IMR-90 (cell line): ENCODE data around the gene BICD2. TPM values are rescaled to one million over a fixed set of nuclear protein-coding genes. Genes with fewer than 3 reads are reported as not detected.

ENCODE experiments used
- ATAC-seq: fragments of 200-7000 bp; cut with Tn5 transposase; 2 replicates; pipeline ENCODE4 v1.9.1; 2020; ENCODE audit warnings: low read depth, mild to moderate bottlenecking, moderate library complexity
- BruUV-seq: library from RNA; stranded (reverse); fragments of 400-500 nt; replicated peaks from 2 replicates; lab custom pipeline; 2021; lab: Mats Ljungman, UMichigan
- CTCF ChIA-PET: fragments of 300-600 bp; formaldehyde crosslinking; extraction: SDS; loops from one replicate; lab custom pipeline; 2021; ENCODE audit warnings: antibody characterized with exemption; lab: Yijun Ruan, JAX
- POLR2A ChIA-PET: fragments of 300-600 bp; sonication (Branson Sonifier 250); formaldehyde crosslinking; loops from one replicate; lab custom pipeline; 2022; ENCODE audit warnings: antibody characterized with exemption; ENCODE audit not compliant: unreplicated experiment; lab: Charles Lee
- DNase-seq: peaks from one replicate; pipeline ENCODE4 v3.0.0; 2013
- H2AFZ ChIP-seq: replicated peaks from 2 replicates; pipeline ENCODE3; 2013; ENCODE audit warnings: low read length, mild to moderate bottlenecking; ENCODE audit not compliant: poor library complexity
- H2AK5ac ChIP-seq: 2 replicates; pipeline ENCODE4 v1.6.1; 2013; ENCODE audit warnings: low read depth, low read length, inconsistent platforms
- H2AK9ac ChIP-seq: replicated peaks from 2 replicates; pipeline ENCODE3; 2013; ENCODE audit warnings: mild to moderate bottlenecking, low read depth, low read length, moderate library complexity; ENCODE audit not compliant: poor library complexity
- H2BK120ac ChIP-seq: 2 replicates; pipeline ENCODE4 v1.6.1; 2013; ENCODE audit warnings: low read depth, low read length, inconsistent platforms
- H2BK15ac ChIP-seq: 3 replicates; pipeline ENCODE4 v1.6.1; 2013; ENCODE audit warnings: low read depth, low read length, inconsistent platforms
- H2BK20ac ChIP-seq: 2 replicates; pipeline ENCODE4 v1.6.1; 2013; ENCODE audit warnings: low read depth, mild to moderate bottlenecking, inconsistent platforms, low read length, moderate library complexity
- H2BK5ac ChIP-seq: 2 replicates; pipeline ENCODE4 v1.6.1; 2013; ENCODE audit warnings: mild to moderate bottlenecking, low read depth, low read length, inconsistent platforms; ENCODE audit not compliant: poor library complexity, severe bottlenecking
- H3K14ac ChIP-seq: replicated peaks from 2 replicates; pipeline ENCODE4 v1.6.1; 2013; ENCODE audit warnings: low read depth, low read length, inconsistent platforms
- H3K18ac ChIP-seq: 2 replicates; pipeline ENCODE4 v1.6.1; 2013; ENCODE audit warnings: low read depth, low read length, control low read depth
- H3K23ac ChIP-seq: 2 replicates; pipeline ENCODE4 v1.6.1; 2013; ENCODE audit warnings: low read depth, low read length, inconsistent platforms
- H3K27ac ChIP-seq: 2 replicates; pipeline ENCODE4 v1.5.1; 2013; ENCODE audit warnings: mild to moderate bottlenecking, control low read depth, low read length; ENCODE audit not compliant: insufficient read depth
- H3K27me3 ChIP-seq: 2 replicates; pipeline ENCODE4 v1.6.1; 2013; ENCODE audit warnings: low read length; ENCODE audit not compliant: control insufficient read depth, insufficient read depth
- H3K36me3 ChIP-seq: 2 replicates; pipeline ENCODE4 v1.6.1; 2013; ENCODE audit warnings: low read length, mixed read lengths; ENCODE audit not compliant: control insufficient read depth, insufficient read depth
- H3K4ac ChIP-seq: 2 replicates; pipeline ENCODE4 v1.6.1; 2013; ENCODE audit warnings: low read depth, low read length, inconsistent platforms
- H3K4me1 ChIP-seq: 2 replicates; pipeline ENCODE4 v1.6.1; 2013; ENCODE audit warnings: low read length, mixed read lengths; ENCODE audit not compliant: control insufficient read depth, insufficient read depth
- H3K4me2 ChIP-seq: 2 replicates; pipeline ENCODE4 v1.6.1; 2013; ENCODE audit warnings: low read depth, mild to moderate bottlenecking, control low read depth, low read length, moderate library complexity
- H3K4me3 ChIP-seq: 2 replicates; pipeline ENCODE4 v1.5.1; 2013; ENCODE audit warnings: low read depth, mild to moderate bottlenecking, control low read depth, low read length, moderate library complexity; ENCODE audit not compliant: insufficient read depth
- H3K56ac ChIP-seq: 2 replicates; pipeline ENCODE4 v1.6.1; 2013; ENCODE audit warnings: low read length, inconsistent platforms; ENCODE audit not compliant: insufficient read depth; ENCODE audit errors: extremely low read depth
- H3K79me1 ChIP-seq, 2 experiments: 2 replicates each; pipeline ENCODE4 v1.6.1; 2013; ENCODE audit warnings: low read length in 2 of 2, inconsistent platforms in 1 of 2, low read depth in 1 of 2
- H3K9ac ChIP-seq: 2 replicates; pipeline ENCODE4 v1.6.1; 2013; ENCODE audit warnings: low read depth, low read length, control low read depth
- H3K9me1 ChIP-seq: 2 replicates; pipeline ENCODE4 v1.6.1; 2013; ENCODE audit warnings: low read length, inconsistent platforms; ENCODE audit not compliant: insufficient read depth
- H3K9me3 ChIP-seq: 2 replicates; pipeline ENCODE4 v1.6.1; 2013; ENCODE audit warnings: low read length; ENCODE audit not compliant: control insufficient read depth, insufficient read depth
- H4K20me1 ChIP-seq: 2 replicates; pipeline ENCODE4 v1.6.1; 2013; ENCODE audit warnings: low read length, inconsistent platforms; ENCODE audit not compliant: insufficient read depth
- H4K5ac ChIP-seq: 2 replicates; pipeline ENCODE4 v1.6.1; 2013; ENCODE audit warnings: mild to moderate bottlenecking, low read depth, low read length, control low read depth
- H4K8ac ChIP-seq, 2 experiments: 2 replicates each; pipeline ENCODE4 v1.6.1; 2013; ENCODE audit warnings: low read depth in 2 of 2, low read length in 2 of 2, control low read depth in 1 of 2, inconsistent platforms in 1 of 2
- H4K91ac ChIP-seq: 2 replicates; pipeline ENCODE4 v1.6.1; 2013; ENCODE audit warnings: low read depth, low read length, inconsistent platforms; ENCODE audit not compliant: insufficient read depth
- CEBPB ChIP-seq: IDR thresholded peaks from 2 replicates; pipeline ENCODE4 v1.6.1; 2012; ENCODE audit warnings: low read depth, low read length, improper control_type of control experiment
- CHD1 ChIP-seq: IDR thresholded peaks from 2 replicates; pipeline ENCODE4 v1.6.1; 2012; ENCODE audit warnings: low read depth, low read length, improper control_type of control experiment
- CTCF ChIP-seq: conservative IDR thresholded peaks from 2 replicates; pipeline ENCODE4 v1.5.1; 2012; ENCODE audit warnings: mild to moderate bottlenecking, low read depth, low read length, improper control_type of control experiment
- ELK1 ChIP-seq: fragments of 150-350 bp; IDR thresholded peaks from 2 replicates; pipeline ENCODE4 v1.6.1; 2016; ENCODE audit warnings: low read depth, mild to moderate bottlenecking, low read length, moderate library complexity, borderline replicate concordance
- FOS ChIP-seq: fragments of 150-350 bp; IDR thresholded peaks from 2 replicates; pipeline ENCODE4 v1.6.1; 2016; ENCODE audit warnings: low read depth, low read length
- MAZ ChIP-seq: IDR thresholded peaks from 2 replicates; pipeline ENCODE4 v1.6.1; 2012; ENCODE audit warnings: low read depth, mild to moderate bottlenecking, low read length, improper control_type of control experiment, moderate library complexity, borderline replicate concordance
- MXI1 ChIP-seq: IDR thresholded peaks from 2 replicates; pipeline ENCODE4 v1.6.1; 2012; ENCODE audit warnings: low read depth, mild to moderate bottlenecking, low read length, moderate library complexity, borderline replicate concordance
- NFE2L2 ChIP-seq: fragments of 150-350 bp; IDR thresholded peaks from 2 replicates; pipeline ENCODE4 v1.6.1; 2016; ENCODE audit warnings: low read depth, mild to moderate bottlenecking, low read length
- POLR2A ChIP-seq: IDR thresholded peaks from 2 replicates; pipeline ENCODE4 v1.6.1; 2012; ENCODE audit warnings: mild to moderate bottlenecking, low read depth, low read length
- RAD21 ChIP-seq: IDR thresholded peaks from 2 replicates; pipeline ENCODE4 v1.6.1; 2012; ENCODE audit warnings: low read length, improper control_type of control experiment
- RCOR1 ChIP-seq: IDR thresholded peaks from 2 replicates; pipeline ENCODE4 v1.6.1; 2012; ENCODE audit warnings: mild to moderate bottlenecking, low read length, improper control_type of control experiment; ENCODE audit not compliant: insufficient replicate concordance
- SMC3 ChIP-seq: fragments of 150-350 bp; IDR thresholded peaks from 2 replicates; pipeline ENCODE4 v1.6.1; 2016; ENCODE audit warnings: low read depth, mild to moderate bottlenecking, antibody characterized with exemption, low read length, moderate library complexity
- WGBS, 2 experiments: methylation state at CpG; one replicate each; pipeline versions ENCODE4 v1.1.5 to v1.1.7; 2013; ENCODE audit warnings: missing lambda C conversion rate in 2 of 2; ENCODE audit not compliant: insufficient read length in 1 of 2; ENCODE audit errors: extremely low coverage in 2 of 2; 5-methylcytosine and 5-hydroxymethylcytosine counted together
- dilution Hi-C: fragments of 300-500 bp; cut with HindIII; formaldehyde crosslinking; loops from one replicate; pipeline ENCODE4 v1.14.3; 2018; ENCODE audit warnings: low sequenced_read_pairs; ENCODE audit not compliant: unreplicated experiment
- in situ Hi-C: fragments of 300-500 bp; cut with MboI; formaldehyde crosslinking; loops from 3 replicates; pipeline ENCODE4 v1.14.3; 2019; ENCODE audit warnings: low sequenced_read_pairs, inconsistent platforms, mixed read lengths
- intact Hi-C: fragments of 100-400 bp; cut with micrococcal nuclease; formaldehyde crosslinking; loops from 2 replicates; pipeline ENCODE4 v1.10.0; 2022
- polyA plus RNA-seq, 3 experiments: library from polyadenylated mRNA; depleted of rRNA; stranded (reverse); fragments of >200 nt; gene quantifications; 2 replicates each; pipeline ENCODE4 v1.2.3, GENCODE V29; 2012; ENCODE audit warnings: low replicate concordance in 1 of 3
- total RNA-seq: library from RNA; depleted of rRNA; stranded (reverse); fragments of >200 nt; gene quantifications from 2 replicates; pipeline ENCODE4 v1.2.3, GENCODE V29; 2012

The BICD2 gene
- total and polyA plus RNA-seq, 2 of the 4 experiments (the other 2 are of a cell fraction), result 21.5 to 35.7 TPM

- TF ChIP-seq SMC3 (no peak), CEBPB (no peak)
Observed at GRCh38 chr9:92717201-92718085, 47.2 kb downstream of the BICD2 start (continued).

- POLR2A ChIA-PET, result no interaction called here
- Histone ChIP-seq H3K36me3 (peaks cover 71% of the 10 kb centered on the region), H3K4ac (no peak overlapping the region), H2AK5ac (no peak overlapping the region), H3K4me1 (no peaks in the 10 kb centered on the region), H4K8ac (no peak overlapping the region), H3K9me3 (no peaks in the 10 kb centered on the region), H2BK15ac (no peak overlapping the region), H3K9ac (no peak overlapping the region), H4K91ac (no peak overlapping the region), H3K9me1 (no peaks in the 10 kb centered on the region), H4K20me1 (peaks cover 6% of the 10 kb centered on the region; the same call in 1 of the 2 replicates), H3K4me2 (no peak overlapping the region), H3K14ac (no peak overlapping the region), H4K5ac (no peak overlapping the region), H3K23ac (no peak overlapping the region), H2AK9ac (peak overlapping the region; percentile 86), H2AFZ (no peak overlapping the region), H3K79me1 (peaks cover 0 to 22% of the 10 kb centered on the region in 2 experiments; a peak in 2 of 4 replicates), H3K18ac (no peak overlapping the region), H2BK20ac (no peak overlapping the region), H3K27ac (no peak overlapping the region), H3K27me3 (no peaks in the 10 kb centered on the region), H2BK120ac (no peak overlapping the region), H3K4me3 (no peak overlapping the region), H2BK5ac (no peak overlapping the region), H3K56ac (no peak overlapping the region)
- TF ChIP-seq NFE2L2 (no peak), RAD21 (peak; percentile 81), CTCF (peak; percentile 70), MXI1 (no peak), FOS (no peak), POLR2A (no peak), RCOR1 (no peak), ELK1 (no peak), SMC3 (peak; percentile 78), CHD1 (no peak), MAZ (no peak; the same call in 1 of the 2 replicates)
- no TSS peak for BruUV-seq
- ATAC-seq, result peak; percentile 88
- dilution Hi-C loops (no loop called here), intact Hi-C loops (loop anchor here (1.0 kb wide), 1 partner anchor 74 kb away; no protein-coding TSS in a partner anchor), in situ Hi-C loops (loop anchor here (5.0 kb wide), 1 partner anchor 76 kb away; no protein-coding TSS in a partner anchor)
- DNase-seq, result peak; percentile 21
- CTCF ChIA-PET, result interaction anchor here (0.6 to 0.9 kb wide), 3 partner anchors 58 to 74 kb away, joined by 3 to 4 read pairs (median 3); no protein-coding TSS in a partner anchor
- WGBS, 2 experiments, result 30% methylated on average over 2 of the region's 4 CpGs; no CpG with 5 or more reads in 1 of the 2 experiments
Observed at GRCh38 chr9:92716557-92716956, 48.1 kb downstream of the BICD2 start.
